ENCODE results near the gene FRMD1.

DNA sequence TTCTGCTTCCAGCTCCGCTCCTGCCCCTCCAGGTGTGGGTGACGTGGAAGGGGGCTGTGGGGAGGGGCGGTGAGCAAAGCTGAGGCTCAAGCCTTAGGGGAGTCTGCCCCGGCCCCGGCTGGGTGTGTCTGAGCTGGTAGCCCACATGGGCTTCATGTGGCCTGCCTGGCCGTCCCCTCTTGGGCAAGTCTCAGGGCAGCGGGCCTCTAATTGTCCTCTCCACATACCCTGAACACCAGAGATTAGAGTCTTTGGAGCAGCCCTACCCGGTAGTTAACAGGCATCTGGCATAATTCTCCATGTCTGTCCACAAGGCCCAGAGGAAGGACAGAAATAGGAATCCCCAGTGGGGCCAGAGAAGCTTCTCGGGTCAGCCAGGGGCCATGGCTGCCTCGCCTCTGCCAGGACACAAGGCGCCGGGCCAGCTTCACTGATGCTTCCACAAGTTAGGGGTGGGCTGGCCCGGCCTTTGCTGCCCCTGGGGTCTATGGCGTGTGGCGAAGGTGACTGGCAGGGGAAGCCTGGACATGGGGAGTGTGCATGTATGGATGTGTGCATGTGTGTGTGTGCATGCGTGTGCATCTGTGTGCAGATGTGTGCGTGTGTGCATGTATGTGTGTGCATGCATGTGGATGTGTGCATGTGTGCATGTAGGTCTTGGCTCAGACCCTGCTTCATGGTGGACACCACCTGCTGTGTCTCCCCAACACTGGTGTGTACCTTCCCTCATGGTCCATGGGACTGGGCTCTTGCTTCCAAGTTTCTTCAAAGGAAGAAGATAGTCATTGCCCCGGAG is 24.0 kb downstream of the FRMD1 start:
- TF ChIP-seq, protein P1, sequence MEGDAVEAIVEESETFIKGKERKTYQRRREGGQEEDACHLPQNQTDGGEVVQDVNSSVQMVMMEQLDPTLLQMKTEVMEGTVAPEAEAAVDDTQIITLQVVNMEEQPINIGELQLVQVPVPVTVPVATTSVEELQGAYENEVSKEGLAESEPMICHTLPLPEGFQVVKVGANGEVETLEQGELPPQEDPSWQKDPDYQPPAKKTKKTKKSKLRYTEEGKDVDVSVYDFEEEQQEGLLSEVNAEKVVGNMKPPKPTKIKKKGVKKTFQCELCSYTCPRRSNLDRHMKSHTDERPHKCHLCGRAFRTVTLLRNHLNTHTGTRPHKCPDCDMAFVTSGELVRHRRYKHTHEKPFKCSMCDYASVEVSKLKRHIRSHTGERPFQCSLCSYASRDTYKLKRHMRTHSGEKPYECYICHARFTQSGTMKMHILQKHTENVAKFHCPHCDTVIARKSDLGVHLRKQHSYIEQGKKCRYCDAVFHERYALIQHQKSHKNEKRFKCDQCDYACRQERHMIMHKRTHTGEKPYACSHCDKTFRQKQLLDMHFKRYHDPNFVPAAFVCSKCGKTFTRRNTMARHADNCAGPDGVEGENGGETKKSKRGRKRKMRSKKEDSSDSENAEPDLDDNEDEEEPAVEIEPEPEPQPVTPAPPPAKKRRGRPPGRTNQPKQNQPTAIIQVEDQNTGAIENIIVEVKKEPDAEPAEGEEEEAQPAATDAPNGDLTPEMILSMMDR (IDR thresholded peaks at IDR 0.05): no peak
- TF ChIP-seq, protein P2, sequence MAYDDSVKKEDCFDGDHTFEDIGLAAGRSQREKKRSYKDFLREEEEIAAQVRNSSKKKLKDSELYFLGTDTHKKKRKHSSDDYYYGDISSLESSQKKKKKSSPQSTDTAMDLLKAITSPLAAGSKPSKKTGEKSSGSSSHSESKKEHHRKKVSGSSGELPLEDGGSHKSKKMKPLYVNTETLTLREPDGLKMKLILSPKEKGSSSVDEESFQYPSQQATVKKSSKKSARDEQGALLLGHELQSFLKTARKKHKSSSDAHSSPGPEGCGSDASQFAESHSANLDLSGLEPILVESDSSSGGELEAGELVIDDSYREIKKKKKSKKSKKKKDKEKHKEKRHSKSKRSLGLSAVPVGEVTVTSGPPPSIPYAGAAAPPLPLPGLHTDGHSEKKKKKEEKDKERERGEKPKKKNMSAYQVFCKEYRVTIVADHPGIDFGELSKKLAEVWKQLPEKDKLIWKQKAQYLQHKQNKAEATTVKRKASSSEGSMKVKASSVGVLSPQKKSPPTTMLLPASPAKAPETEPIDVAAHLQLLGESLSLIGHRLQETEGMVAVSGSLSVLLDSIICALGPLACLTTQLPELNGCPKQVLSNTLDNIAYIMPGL (CRISPR knock-in tag; IDR thresholded peaks at IDR 0.05): no peak
- no peak for TF ChIP-seq HMGA2 (CRISPR knock-in tag; IDR thresholded peaks at IDR 0.05)
